ENCODE results near the gene APBB1IP. TPM values are rescaled to one million over a fixed set of nuclear protein-coding genes. Genes with fewer than 3 reads are reported as not detected.
"Not testable (repeated sequence)": the region's sequence is repeated elsewhere in the genome, so short reads cannot be mapped to it uniquely, and the experiment has no call there.

The APBB1IP gene, protein sequence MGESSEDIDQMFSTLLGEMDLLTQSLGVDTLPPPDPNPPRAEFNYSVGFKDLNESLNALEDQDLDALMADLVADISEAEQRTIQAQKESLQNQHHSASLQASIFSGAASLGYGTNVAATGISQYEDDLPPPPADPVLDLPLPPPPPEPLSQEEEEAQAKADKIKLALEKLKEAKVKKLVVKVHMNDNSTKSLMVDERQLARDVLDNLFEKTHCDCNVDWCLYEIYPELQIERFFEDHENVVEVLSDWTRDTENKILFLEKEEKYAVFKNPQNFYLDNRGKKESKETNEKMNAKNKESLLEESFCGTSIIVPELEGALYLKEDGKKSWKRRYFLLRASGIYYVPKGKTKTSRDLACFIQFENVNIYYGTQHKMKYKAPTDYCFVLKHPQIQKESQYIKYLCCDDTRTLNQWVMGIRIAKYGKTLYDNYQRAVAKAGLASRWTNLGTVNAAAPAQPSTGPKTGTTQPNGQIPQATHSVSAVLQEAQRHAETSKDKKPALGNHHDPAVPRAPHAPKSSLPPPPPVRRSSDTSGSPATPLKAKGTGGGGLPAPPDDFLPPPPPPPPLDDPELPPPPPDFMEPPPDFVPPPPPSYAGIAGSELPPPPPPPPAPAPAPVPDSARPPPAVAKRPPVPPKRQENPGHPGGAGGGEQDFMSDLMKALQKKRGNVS
- not detected in 2 replicates for total RNA-seq
- polyA plus RNA-seq (2012) = not detected

DNA sequence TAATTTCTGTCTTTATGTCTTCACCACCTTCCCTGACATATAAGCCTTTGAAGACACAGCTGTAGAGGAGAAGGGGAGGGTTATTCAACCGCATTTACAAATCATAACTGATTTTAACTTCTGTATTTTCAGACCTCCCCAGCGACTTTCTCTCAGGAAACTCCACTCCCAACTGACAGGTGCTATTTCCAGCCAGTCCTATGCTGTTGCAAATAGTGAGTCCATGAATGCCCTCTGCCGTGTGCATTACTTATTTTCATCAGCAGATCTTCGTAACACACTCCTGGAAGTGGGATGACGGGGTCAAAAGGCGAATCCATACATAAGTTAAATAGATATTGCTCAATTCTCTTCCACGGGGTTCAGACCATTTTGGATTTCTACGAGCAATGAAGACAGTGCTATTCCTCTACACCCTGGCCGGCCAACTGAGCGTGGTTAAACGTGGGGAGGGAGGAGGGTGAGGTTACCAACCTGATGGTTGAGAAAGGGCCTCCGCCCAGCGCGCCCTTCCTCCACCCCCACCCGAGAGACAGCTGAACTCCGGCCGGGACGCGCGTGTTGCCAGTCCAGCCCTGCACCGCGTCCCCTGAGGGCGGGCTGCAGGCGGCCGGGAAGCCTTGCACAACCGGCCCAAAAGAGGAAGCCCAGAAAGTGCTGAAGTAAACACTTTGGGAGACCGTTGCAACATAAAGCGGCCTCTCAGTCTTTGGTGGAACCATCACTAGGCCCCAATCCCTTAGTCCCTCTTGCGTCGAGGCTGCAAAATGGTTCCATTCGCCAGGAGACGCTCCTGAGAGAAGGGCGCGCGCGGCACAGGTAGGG, at the start of gene APBB1IP:
Gene APBB1IP (plus strand): TSS at position 705 of the 825 bp plus-strand sequence. CDS start 53,986 bp downstream, outside the sequence.
- DNase-seq (ENCODE audit: low read depth) = no peak

DNA sequence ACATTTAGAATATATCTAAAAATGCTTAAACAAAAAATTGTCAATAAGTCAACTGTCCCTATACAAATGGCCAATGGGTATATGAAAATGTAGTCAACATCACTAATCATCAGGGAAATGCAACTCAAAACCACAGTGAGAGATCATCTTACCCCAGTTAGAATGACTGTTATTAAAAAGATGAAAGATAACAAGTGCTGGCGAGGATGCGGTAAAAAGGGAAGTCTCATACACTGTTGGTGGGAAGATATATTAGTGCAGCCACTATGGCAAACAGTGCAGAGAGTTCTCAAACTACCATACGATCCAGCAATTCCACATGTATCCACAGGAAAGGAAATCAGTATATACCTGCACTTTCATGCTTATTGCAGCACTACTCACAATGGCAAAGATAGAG, 48.6 kb upstream of the APBB1IP start:
- DNase-seq (ENCODE audit: low read depth) = no peak

DNA sequence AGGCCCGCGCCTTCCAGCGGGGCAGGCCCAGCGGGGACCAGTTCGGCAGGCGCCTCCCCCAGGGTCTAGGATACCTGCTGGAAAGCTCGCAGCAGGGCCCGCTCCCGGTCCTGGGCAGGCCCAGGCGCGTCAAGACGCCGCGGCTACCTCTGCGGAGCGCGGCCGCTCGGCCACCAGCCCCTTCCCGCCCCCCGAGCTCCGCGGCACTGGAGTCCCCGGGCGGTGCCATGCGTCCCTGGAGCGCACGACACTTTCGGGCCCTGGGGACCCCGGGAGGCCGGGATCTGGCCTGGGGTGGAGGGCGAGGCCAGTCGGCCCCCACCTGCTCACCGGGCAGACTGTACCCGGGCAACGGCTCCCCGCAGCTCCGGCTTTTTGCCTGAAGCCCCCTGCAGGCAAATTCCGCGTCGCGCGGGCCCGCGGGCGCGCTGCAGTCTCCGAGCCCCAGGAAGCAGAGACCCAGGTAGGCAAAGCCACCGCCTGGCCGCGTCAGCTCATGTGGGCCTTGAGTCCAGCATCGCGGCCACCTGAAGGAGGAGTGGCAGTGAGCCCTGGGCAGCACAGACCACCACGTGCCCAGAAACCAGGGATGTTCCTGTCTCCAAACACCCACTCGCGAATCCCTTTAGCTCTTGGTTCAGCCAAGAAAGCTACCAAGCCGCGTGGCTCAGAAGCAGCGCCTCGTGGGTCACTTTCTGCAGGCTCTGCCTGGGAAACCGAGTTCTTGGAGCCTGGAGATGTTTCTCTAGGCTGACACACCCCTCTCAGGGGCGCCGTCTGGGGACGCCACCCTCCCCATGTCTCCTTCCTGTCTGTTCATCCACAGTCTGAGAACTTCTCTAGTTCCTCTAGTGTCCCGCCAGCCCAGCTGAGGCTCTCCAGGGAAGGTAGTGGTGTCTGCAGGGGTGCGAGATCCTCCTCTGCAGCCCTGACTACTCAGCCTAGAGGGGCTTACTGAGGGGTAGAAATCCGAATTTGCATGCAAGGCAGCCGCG, 46.1 kb upstream of the APBB1IP start:
- DNase-seq (ENCODE audit: low read depth) = no peak

DNA sequence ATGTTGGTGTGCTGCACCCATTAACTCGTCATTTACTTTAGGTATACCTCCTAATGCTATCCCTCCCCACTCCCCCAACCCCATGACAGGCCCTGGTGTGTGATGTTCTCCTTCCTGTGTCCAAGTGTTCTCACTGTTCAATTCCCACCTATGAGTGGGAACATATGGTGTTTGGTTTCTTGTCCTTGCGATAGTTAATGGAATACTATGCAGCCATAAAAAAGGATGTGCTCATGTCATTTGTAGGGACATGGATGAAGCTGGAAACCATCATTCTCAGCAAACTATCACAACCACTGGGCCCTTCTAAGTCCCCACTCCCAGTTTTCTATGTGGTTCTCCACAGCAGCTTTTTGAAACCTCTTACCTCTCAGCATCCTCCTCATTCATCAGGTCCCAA, 39.8 kb upstream of the APBB1IP start:
- DNase-seq (ENCODE audit: low read depth) = not testable (repeated sequence)

DNA sequence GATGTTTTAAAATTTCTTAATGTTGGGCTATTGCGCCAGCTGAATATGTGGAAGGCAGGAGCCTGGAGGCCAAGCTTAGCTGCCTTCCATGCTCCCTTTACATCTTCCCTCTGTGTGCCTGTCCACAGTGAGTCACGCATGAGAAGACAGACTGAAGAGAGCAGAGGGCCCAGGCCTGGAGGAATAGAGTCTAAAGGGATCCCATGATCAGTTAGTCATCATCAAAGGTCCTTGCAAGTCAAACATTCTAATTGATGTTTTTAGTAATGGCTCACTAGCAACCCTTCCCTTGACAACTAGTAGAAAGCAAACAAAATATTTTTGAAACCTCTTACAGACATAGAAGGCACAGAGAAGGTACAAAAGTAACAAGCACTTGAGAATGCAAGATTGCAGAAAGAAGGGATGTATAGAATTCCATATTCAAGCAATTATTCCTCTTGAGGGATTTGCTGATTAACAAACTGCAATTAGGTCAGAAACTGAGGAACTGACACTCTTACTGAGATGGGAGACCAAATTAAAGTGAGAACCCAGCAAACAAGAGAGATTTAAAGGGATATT, 30.7 kb upstream of the APBB1IP start:
- DNase-seq (ENCODE audit: low read depth) = no peak

DNA sequence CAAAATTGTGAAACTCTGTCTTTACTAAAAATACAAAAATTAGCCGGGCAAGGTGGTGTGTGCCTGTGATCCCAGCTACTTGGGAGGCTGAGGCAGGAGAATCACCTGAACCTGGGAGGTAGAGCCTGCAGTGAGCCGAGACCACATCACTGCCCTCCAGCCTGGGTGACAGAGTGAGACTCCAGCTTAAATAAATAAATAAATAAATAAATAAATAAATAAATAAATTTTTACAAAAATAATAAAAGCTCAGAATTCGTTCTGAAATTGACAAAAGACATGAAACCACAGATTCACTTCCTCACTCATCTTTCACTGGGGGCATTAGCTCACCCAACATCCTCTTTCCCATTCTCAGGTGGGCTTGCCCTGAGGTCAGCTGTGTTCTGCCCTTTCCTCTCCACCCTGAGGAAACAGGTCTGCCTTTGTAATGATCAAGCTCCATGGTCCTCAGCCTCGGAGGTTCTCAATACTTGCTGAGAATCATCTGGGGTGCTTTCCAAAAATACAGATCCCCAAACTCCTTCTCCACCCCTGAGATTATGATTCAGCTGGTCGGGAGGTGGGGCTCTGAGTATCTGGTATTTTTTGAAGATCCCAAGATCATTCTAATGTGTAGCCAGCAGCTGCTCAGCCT, 29.2 kb upstream of the APBB1IP start:
- DNase-seq (ENCODE audit: low read depth) = no peak

DNA sequence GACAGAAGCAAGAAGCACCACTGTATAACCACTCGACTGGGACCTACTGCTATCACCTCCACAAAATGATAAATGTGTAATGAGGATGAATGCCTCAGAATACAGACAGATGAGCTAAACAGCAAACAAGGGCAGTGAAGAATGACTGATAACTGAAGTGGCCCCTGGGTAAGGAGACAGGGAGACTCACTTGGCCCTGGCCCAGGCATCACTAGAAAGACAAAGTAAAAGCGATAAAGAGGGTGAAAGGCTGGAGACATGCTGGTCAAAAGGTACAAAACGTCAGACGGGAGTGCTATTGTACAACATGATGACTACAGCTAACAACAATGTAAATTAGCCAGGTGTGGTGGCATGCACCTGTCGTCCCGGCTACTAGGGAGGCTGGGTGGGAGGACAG, 27.8 kb upstream of the APBB1IP start:
- no peak for DNase-seq (ENCODE audit: low read depth)

DNA sequence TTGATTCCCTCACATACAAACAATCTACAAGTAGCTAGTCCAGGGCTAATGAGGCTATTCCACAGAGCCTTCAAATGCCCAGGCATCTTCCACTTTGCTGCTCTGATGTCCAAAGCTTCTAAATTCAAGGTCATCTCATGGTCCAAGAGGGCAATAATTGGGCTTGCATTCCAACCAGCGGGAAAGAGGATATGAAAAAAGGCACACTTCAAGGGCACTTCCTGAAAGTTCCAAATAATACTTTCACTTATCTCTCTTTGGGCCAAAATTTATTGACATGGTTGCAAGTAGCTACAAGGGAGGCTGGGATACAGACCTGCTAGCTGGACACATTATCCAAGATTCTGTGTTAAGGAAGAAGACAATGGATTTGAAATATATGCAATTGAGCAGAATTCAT, 25.2 kb upstream of the APBB1IP start:
- no peak for DNase-seq (ENCODE audit: low read depth)

DNA sequence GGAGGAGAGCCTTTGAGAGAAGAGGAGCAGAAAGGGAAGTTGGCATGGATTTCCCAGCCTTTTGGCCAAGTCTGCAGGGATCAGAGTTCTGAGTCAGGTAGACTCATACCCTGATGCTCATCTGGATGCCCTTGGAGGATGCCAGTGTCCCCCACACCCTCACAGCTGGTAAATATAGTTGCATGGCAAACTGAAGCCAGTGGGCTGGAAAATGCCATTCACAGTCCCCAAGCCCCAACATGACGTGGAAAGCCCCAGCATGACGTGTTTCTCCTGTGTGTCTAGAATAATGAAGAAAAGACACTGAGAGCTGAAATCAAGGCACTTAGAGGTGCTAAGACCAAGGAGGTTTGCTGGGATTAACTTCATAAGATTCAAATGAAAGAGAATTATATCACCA, 24.8 kb upstream of the APBB1IP start:
- no peak for DNase-seq (ENCODE audit: low read depth)

DNA sequence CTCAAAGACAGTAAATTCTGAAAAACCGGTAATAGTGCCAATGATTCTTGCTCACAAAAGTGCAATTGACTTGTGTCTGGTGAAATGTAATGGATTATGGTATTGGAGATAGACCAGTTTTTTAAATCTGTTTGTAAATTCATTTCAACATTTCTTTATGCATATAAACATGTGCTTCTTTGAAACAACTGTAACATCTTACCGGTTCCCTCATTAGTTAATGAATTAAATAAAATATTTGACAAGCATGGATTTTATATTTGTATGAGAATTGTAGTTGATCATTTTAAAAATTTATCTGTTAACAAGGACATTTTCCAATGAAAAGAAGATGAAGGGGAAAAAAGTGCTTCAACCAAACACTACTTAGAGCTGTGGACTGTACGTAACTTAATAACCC, 21.0 kb upstream of the APBB1IP start:
- DNase-seq (ENCODE audit: low read depth) = no peak

DNA sequence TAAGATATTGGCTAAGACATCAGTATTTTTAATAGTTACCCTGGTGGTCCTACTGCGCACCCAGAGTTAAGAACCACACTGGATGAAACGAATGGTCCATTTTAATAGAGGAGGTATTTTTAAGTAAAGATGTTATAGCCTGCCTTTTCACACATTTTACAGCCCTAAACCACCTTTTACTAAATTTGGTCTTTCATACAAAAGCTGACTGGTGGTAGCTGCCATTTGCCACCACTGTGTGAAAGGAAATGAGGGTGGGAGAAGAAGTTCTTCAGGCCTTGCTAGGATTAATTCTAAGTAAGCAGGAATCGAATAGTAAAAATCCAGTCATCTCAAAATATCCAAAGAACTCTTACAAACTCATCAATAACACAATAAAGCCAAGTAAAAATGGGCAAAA, 15.2 kb upstream of the APBB1IP start:
- no peak for DNase-seq (ENCODE audit: low read depth)

DNA sequence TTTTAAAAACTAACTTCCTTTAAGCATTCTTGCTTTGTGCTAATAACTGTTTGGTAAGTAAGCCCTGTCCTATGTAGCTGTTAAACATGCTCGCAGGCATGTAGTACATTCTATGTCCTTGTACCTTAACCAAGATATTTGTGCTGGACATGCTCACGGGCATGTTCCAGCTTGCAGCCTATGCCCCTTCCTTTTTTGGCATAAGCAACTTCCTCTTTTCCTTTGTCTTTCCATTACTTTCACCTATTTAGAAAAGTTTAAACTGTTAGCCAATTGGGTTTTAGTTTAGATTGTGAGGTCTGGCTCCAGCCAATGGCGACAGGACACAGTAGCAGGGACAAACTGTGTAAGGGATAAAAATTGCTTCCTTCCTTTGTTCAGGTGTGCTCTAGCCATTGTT, 14.4 kb upstream of the APBB1IP start:
- DNase-seq (ENCODE audit: low read depth) = no peak

DNA sequence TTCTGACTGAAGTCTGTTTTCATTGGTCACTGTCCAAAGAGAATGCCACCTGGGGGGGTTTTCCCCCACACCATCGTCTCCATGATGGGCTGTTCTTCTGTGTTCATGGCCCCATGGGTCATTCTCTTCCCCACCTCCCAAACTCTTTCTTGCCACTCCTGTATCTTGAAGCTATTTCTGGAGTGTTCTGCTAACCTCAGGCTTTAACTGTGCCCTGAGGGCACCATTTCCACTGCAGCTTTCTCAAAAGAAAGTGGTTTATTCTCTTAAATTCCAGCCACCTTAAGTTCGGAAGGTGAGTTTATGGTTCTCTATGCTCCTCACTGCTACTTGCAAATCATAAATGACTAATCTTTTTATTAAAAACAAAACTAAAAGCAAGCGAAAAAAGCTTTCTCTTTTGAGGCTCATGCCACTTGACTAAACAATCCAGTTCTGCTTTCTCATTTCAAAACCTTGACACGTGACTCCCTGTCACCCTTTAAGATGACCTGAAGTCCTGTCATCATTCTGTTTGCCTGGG, 7.4 kb upstream of the APBB1IP start:
- DNase-seq (ENCODE audit: low read depth) = no peak

DNA sequence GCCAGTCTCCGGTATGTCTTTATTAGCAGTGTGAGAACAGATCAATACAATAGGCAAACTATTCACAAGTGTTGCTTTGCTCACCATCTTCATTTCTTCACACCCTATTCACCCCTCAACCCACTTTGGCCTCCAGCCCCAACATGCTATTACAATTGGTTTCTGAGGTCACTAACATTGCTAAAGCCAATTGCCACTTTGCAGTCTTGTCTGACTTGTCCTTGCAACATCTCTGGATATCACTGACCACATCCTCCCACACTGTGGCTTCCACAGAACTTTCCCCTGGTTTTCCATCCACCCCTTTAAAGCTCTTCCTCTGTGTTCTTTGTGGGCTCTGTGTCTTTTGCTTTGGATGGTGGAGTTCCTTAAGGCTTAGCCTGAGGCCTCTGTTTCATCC, 5.2 kb upstream of the APBB1IP start:
- no peak for DNase-seq (ENCODE audit: low read depth)

DNA sequence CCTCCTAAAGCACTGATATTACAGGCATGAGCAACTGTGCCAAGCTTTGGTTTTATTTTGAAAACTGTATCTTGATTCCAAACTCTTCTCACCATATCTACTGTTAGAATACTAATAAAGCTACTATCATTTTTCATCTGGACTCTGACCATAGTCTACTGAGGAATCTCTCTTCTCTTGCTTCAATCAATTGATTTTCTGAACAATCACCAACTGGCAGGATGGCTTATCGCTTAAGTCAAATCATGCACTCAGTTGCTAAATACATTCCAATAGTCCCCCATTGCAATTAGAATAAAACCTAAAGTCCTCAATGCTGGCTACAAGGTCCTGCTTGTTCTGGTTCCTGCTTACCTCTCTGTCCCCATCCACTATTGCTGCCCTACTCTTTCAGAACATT, 2.3 kb upstream of the APBB1IP start:
- no peak for DNase-seq (ENCODE audit: low read depth)

DNA sequence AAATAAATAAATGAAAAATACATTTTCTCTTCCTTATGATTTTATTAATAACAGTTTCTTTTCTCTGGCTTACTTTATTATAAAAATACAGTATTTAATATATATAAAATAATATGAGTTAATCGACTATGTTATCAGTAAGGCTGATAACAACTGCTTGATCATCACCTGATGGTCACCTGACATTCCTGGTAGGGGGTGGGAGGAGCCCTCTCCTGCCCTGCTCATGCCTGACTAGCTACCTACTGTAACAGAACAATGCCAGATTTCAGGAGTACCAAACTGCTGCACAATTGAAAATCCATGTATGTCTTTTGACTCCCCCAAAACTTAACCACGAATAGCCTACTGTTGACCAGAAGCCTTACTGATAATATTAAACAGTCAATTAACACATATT, 1.3 kb upstream of the APBB1IP start:
- no peak for DNase-seq (ENCODE audit: low read depth)

DNA sequence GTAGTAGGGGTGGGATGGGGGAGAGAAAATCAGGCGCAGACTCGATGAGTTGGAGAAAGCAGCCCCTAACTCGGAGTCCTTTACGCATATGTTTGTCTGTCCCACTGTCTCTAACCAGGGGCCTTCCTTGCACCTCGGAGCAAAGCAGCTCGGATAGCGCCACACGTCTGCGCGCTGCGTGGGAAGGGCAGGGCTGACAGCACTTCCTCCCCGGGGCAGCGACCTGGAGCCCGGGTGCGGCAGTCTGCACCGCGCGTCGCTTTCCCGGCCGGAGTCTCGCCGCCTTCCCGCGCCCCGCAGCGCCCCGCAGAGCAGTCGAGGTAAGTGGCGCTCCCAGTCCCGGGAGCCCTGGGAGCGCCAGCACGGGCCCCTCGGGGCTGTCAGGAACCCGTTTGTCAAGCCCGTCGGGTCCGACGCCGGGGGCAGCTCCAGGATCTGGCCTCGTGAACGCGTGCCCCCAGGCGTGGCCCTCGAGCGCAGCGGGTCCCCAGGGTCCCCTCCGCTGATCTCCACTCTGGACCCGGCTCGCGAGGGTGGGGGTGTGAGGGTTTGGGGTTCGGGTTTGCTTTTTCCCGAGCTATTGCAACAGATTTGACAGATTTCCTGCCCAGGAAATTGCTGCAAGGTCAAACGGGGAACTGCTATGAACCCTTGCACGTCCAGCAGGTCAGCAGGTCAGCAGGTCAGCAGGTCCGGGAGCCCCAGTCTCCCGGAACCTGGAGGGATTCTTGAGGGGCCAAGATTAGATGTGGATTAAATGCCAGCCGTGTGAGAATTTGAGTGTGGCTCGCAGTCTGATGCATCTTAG, 597 bp downstream of the APBB1IP start:
- no peak for DNase-seq (ENCODE audit: low read depth)

DNA sequence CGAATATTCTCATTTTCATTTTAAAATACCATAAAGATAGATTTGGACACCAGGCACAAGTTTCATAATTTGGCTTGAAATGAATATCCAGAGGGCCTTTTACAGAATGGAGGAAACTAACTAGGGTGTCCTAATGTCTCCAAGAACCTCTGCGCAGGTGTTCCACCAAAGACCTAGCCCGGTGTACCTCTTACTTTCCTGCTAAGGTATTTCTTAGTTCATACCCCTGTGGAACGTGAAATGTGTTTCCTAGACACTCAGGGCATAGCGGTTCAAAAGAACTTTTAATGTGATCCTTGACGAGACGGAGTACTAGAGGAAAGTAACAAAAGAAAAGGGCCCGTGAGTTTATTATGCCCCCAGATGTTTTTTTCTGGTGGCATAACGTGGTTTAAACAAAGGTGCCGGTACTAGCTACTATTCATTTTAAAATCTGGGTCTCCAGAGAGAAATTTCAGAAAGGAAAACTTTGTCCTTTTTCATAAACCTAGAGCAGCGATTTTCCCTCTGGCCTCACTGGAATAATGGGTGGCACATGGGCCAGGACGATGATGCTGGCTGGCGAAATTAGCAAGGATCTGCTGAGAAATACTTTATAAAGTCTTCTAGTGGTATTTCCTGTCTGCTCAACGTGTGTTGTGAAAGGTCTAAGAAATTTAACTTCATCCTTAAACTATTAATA, 1.4 kb downstream of the APBB1IP start:
- no peak for DNase-seq (ENCODE audit: low read depth)

Measured in myocyte (in vitro differentiated cells).